ENCODE measurements around the gene ADGRG6. TPM values are rescaled to one million over a fixed set of nuclear protein-coding genes. Genes with fewer than 3 reads are reported as not detected.
A peak's percentile ranks its signal among the peaks of the same experiment; 100 is the strongest.

The ADGRG6 gene
- total and polyA plus RNA-seq, 2 donors (not counting 3 experiments of a cell fraction or from before 2014, with no cell fraction given): 99.3 to 166 TPM

- dilution Hi-C loops (cut with MboI; ENCODE audit: extremely low pct_ligation_motif_present, low sequenced_read_pairs): no loop called here
- Histone ChIP-seq H3K4me2 (ENCODE audit: insufficient read depth, low read length) (peak overlapping the region; percentile 45), H3K4me1 (ENCODE audit: control insufficient read depth, extremely low read depth, insufficient read depth, low read length) (peaks cover 25% of the 10 kb centered on the region), H3K9me3 (replicated peaks; ENCODE audit: control insufficient read depth, insufficient read depth, low read length) (no peaks in the 10 kb centered on the region), H2AFZ (ENCODE audit: low read depth, low read length) (peak overlapping the region; percentile 11), H4K20me1 (replicated peaks; ENCODE audit: control insufficient read depth, extremely low read depth, insufficient read depth, low read length) (peaks cover 3% of the 10 kb centered on the region), H3K9me1 (replicated peaks; ENCODE audit: control insufficient read depth, extremely low read depth, insufficient read depth, low read length) (no peaks in the 10 kb centered on the region), H3K9ac (replicated peaks; ENCODE audit: extremely low read depth, insufficient read depth, low read length) (no peak overlapping the region), H3K79me2 (ENCODE audit: control insufficient read depth, insufficient read depth, low read length) (peaks cover 80% of the 10 kb centered on the region), H3K27ac (ENCODE audit: insufficient read depth, low read depth, low read length) (no peak overlapping the region), H3K36me3 (ENCODE audit: control insufficient read depth in 2 of 2, extremely low read depth in 1 of 2, insufficient read depth in 2 of 2, low read length in 2 of 2) (peaks cover 0 to 2% of the 10 kb centered on the region in 2 experiments), H3K27me3 (ENCODE audit: control insufficient read depth in 2 of 2, insufficient read depth in 2 of 2, low read length in 2 of 2) (no peaks in the 10 kb centered on the region), H3K4me3 (replicated peaks in 1 of 3; ENCODE audit: insufficient read depth in 1 of 3, low read depth in 1 of 3, low read length in 3 of 3) (no peak overlapping the region)
- DNase-seq (ENCODE audit: low read depth, low spot score) (peak; percentile 77), FAIRE-seq (no peak)
- ChIA-PET CTCF (interaction anchor here (0.5 to 2.0 kb wide), 14 partner anchors 9 to 157 kb away, joined by 3 to 9 read pairs (median 4); no protein-coding TSS in a partner anchor), POLR2A (interaction anchor here (1.0 to 1.5 kb wide), 2 partner anchors 59 to 63 kb away, joined by 3 to 4 read pairs; no protein-coding TSS in a partner anchor)
- no TSS peak for BruUV-seq (replicated peaks)
- TF ChIP-seq JUN (IDR thresholded peaks at IDR 0.05; ENCODE audit: borderline replicate concordance, insufficient read depth, insufficient read length, low read depth) (peak; percentile 28), MAX (IDR thresholded peaks at IDR 0.05; ENCODE audit: insufficient read depth, insufficient read length) (no peak), EZH2 (IDR thresholded peaks at IDR 0.05; ENCODE audit: borderline replicate concordance, low read depth, low read length, severe bottlenecking) (no peak)
- intact Hi-C loops (cut with micrococcal nuclease): loop anchor here (2.0 kb wide), 1 partner anchor 18 kb away; no protein-coding TSS in a partner anchor
Observed at GRCh38 chr6:142313284-142313683, 11.5 kb downstream of the ADGRG6 start.

- TF ChIP-seq GATA2 (IDR thresholded peaks at IDR 0.05; ENCODE audit: insufficient read depth, insufficient read length, low read depth, low read length) (no peak), CTCF (IDR thresholded peaks at IDR 0.05; ENCODE audit: extremely low read depth in 1 of 2, insufficient read depth in 1 of 2, low read depth in 1 of 2, low read length in 2 of 2) (no peak), MAX (IDR thresholded peaks at IDR 0.05; ENCODE audit: insufficient read depth, insufficient read length) (no peak), FOS (IDR thresholded peaks at IDR 0.05; ENCODE audit: borderline replicate concordance, insufficient read depth, low read length) (no peak)
- H3K9me1 ChIP-seq (replicated peaks; ENCODE audit: control insufficient read depth, extremely low read depth, insufficient read depth, low read length): no peaks in the 10 kb centered on the region
- H3K4me1 ChIP-seq (ENCODE audit: control insufficient read depth, extremely low read depth, insufficient read depth, low read length): no peaks in the 10 kb centered on the region
- peaks cover 3% of the 10 kb centered on the region for H4K20me1 ChIP-seq (replicated peaks; ENCODE audit: control insufficient read depth, extremely low read depth, insufficient read depth, low read length)
- no peak overlapping the region for H2AFZ ChIP-seq (ENCODE audit: low read depth, low read length)
- H3K4me2 ChIP-seq (ENCODE audit: insufficient read depth, low read length): no peak overlapping the region
- no peak for FAIRE-seq
- no peak overlapping the region for H3K4me3 ChIP-seq (replicated peaks in 1 of 3; ENCODE audit: insufficient read depth in 1 of 3, low read depth in 1 of 3, low read length in 3 of 3)
- intact Hi-C loops (cut with micrococcal nuclease): no loop called here
- no peaks in the 10 kb centered on the region for H3K9me3 ChIP-seq (replicated peaks; ENCODE audit: control insufficient read depth, insufficient read depth, low read length)
- dilution Hi-C loops (cut with MboI; ENCODE audit: extremely low pct_ligation_motif_present, low sequenced_read_pairs): no loop called here
- H3K27me3 ChIP-seq (ENCODE audit: control insufficient read depth in 2 of 2, insufficient read depth in 2 of 2, low read length in 2 of 2): no peaks in the 10 kb centered on the region
- no peak for DNase-seq (ENCODE audit: low read depth, low spot score)
- no peak overlapping the region for H3K27ac ChIP-seq (ENCODE audit: insufficient read depth, low read depth, low read length)
- peaks cover 0 to 3% of the 10 kb centered on the region in 2 experiments for H3K36me3 ChIP-seq (ENCODE audit: control insufficient read depth in 2 of 2, extremely low read depth in 1 of 2, insufficient read depth in 2 of 2, low read length in 2 of 2)
- CTCF ChIA-PET: interaction anchor here (0.8 to 1.7 kb wide), 7 partner anchors 8 to 160 kb away, joined by 3 to 6 read pairs (median 3); no protein-coding TSS in a partner anchor
- H3K9ac ChIP-seq (replicated peaks; ENCODE audit: extremely low read depth, insufficient read depth, low read length): no peak overlapping the region
- H3K79me2 ChIP-seq (ENCODE audit: control insufficient read depth, insufficient read depth, low read length): peaks cover 68% of the 10 kb centered on the region
- BruUV-seq (replicated peaks): no TSS peak
- POLR2A ChIA-PET: no interaction called here
Observed at GRCh38 chr6:142316791-142317368, 15.1 kb downstream of the ADGRG6 start.

Data from endothelial cell of umbilical vein (primary cell).